Measurements from ENCODE around the gene CUEDC1. TPM values are rescaled to one million over a fixed set of nuclear protein-coding genes. Genes with fewer than 3 reads are reported as not detected.

CUEDC1 gene
- polyA plus RNA-seq, 4 donors, result 1.6 to 14.9 (median 6.1) TPM

Other genes starting within 250 kb of the CUEDC1 start
- gene CCDC182, start 210.1 kb downstream of the CUEDC1 start, polyA plus RNA-seq, result not detected
- gene MRPS23, start 105.4 kb downstream of the CUEDC1 start, polyA plus RNA-seq, result 10 to 100 TPM; 15.4 to 49.8 (median 25.8) TPM
- 10 to 100 TPM; 11.4 to 42.8 (median 18.7) TPM for gene VEZF1, start 32.8 kb upstream of the CUEDC1 start, polyA plus RNA-seq
- gene SRSF1, start 51.8 kb upstream of the CUEDC1 start, polyA plus RNA-seq, result 100 to 1,000 TPM in 2 of 4 donors, 10 to 100 TPM in 2; 62.7 to 193 (median 106) TPM
- 10 to 100 TPM; 18.9 to 41.9 (median 32.7) TPM for gene DYNLL2, start 128.0 kb upstream of the CUEDC1 start, polyA plus RNA-seq
- gene OR4D1, start 193.0 kb upstream of the CUEDC1 start, polyA plus RNA-seq, result under 1 TPM in 1 of 4 donors, not detected in 3; 0.03 TPM
- gene OR4D2, start 211.6 kb upstream of the CUEDC1 start, polyA plus RNA-seq, result not detected
- gene EPX, start 237.3 kb upstream of the CUEDC1 start, polyA plus RNA-seq, result under 1 TPM in 1 of 4 donors, not detected in 3; 0.24 TPM